Thyroid gland (tissue), 4 donors: ENCODE data around the gene JAKMIP2.

Source experiments
- CTCF ChIP-seq, 6 experiments: fragments of 200-600 bp in 3 of 6; fragments of 450-650 bp in 3 of 6; sonication (generic) in 3 of 6; IDR thresholded peaks; one replicate each; pipeline ENCODE4 v1.5.1; 2016 to 2019; ENCODE audit warnings: antibody characterized with exemption in 6 of 6, mild to moderate bottlenecking in 2 of 6, inconsistent platforms in 1 of 6, moderate library complexity in 1 of 6
- POLR2A ChIP-seq, 2 donors: fragments of 450-650 bp; IDR thresholded peaks; one replicate each; pipeline ENCODE4 v1.6.1; 2017; ENCODE audit warnings: antibody characterized with exemption in 2 of 2, mild to moderate bottlenecking in 2 of 2, moderate library complexity in 1 of 2

DNA sequence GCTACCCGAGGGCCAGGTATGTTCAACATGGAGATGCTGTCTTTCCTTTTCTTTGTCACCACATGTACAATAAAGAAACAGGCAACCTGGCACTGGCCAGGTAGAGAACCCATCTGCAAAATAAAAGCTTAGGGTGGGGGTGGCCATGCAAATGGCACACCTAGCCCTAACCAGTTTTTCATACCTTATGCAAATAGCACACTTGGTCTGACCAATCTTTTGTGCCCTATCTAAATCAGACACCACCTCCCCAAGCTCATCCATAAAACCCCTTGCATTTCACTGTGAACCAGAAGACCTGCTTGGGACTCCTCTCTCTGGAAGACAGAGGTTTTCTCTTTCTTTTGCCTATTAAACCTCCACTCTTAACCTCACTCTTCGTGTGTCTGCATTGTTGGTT, 33.9 kb downstream of the JAKMIP2 start:
- TF ChIP-seq CTCF (IDR thresholded peaks at IDR 0.05) (no peak), POLR2A (IDR thresholded peaks at IDR 0.05) (no peak)
